ENCODE results near the gene TCERG1L. TPM values are rescaled to one million over a fixed set of nuclear protein-coding genes. Genes with fewer than 3 reads are reported as not detected.

The TCERG1L gene
- total and polyA plus RNA-seq, 3 experiments from 2014 or later, result 0.07 to 0.93 (median 0.68) TPM

GRCh38 chr10:131162866-131163843, 148.4 kb downstream of the TCERG1L start:
- H3K27me3 Mint-ChIP-seq, result peaks cover 0 to 2% of the 10 kb centered on the region in 2 donors
- H3K4me3 Mint-ChIP-seq, result no peak overlapping the region
- no peaks in the 10 kb centered on the region for H3K9me3 ChIP-seq (ENCODE audit: low read length)

DNA sequence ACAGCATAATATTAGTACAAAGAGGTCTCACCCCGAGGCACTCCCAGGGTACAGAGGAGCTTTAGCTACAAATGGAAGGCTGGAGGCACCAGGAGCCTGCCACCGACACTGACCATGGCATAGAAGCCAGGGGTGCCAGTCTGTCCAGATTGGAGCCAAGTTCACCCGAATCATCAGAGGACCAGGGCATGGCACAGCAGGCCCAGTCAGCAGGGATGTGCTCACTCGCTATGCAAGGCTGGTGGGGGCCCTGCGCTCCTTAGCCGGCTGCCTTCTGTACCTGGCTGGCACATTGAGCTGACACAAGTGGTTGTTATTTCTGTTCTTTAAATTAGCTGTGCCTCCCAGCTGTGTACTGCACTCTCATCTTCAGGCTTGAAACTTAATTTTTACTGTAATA, 149.3 kb downstream of the TCERG1L start:
- H3K4me3 ChIP-seq (ENCODE audit: low read length), result no peak overlapping the region
- no peaks in the 10 kb centered on the region for H3K36me3 ChIP-seq (ENCODE audit: insufficient read depth, low read length)
- ChIA-PET POLR2A (no interaction called here), CTCF (no interaction called here)
- DNase-seq, result no peak
- no peaks in the 10 kb centered on the region for H3K27me3 ChIP-seq (ENCODE audit: insufficient read depth, low read length, poor library complexity, severe bottlenecking)
- Mint-ChIP-seq H3K27me3 (peaks cover 0 to 2% of the 10 kb centered on the region in 2 donors), H3K36me3 (no peaks in the 10 kb centered on the region), H3K4me3 (no peak overlapping the region), H3K27ac (no peak overlapping the region), H3K9me3 (peaks cover 0 to 3% (median 0%) of the 10 kb centered on the region in 5 donors), H3K4me1 (no peaks in the 10 kb centered on the region)
- no peak overlapping the region for H3K27ac ChIP-seq (ENCODE audit: low read depth, low read length)
- no peaks in the 10 kb centered on the region for H3K9me3 ChIP-seq (ENCODE audit: low read length)
- H3K4me1 ChIP-seq (ENCODE audit: insufficient read depth, low read length), result no peaks in the 10 kb centered on the region

More at GRCh38 chr10:131162866-131163843, 148.4 kb downstream of the TCERG1L start:
- POLR2A ChIA-PET, result no interaction called here
- no peak overlapping the region for H3K27ac ChIP-seq (ENCODE audit: low read depth, low read length)
- CTCF ChIA-PET, result no interaction called here
- no peaks in the 10 kb centered on the region for H3K27me3 ChIP-seq (ENCODE audit: insufficient read depth, low read length, poor library complexity, severe bottlenecking)
- H3K36me3 ChIP-seq (ENCODE audit: insufficient read depth, low read length), result no peaks in the 10 kb centered on the region
- Mint-ChIP-seq H3K27ac (no peak overlapping the region), H3K36me3 (no peaks in the 10 kb centered on the region), H3K4me1 (no peaks in the 10 kb centered on the region), H3K9me3 (peaks cover 0 to 3% (median 0%) of the 10 kb centered on the region in 5 donors)
- DNase-seq, result no peak
- H3K4me3 ChIP-seq (ENCODE audit: low read length), result no peak overlapping the region
- no peaks in the 10 kb centered on the region for H3K4me1 ChIP-seq (ENCODE audit: insufficient read depth, low read length)

DNA sequence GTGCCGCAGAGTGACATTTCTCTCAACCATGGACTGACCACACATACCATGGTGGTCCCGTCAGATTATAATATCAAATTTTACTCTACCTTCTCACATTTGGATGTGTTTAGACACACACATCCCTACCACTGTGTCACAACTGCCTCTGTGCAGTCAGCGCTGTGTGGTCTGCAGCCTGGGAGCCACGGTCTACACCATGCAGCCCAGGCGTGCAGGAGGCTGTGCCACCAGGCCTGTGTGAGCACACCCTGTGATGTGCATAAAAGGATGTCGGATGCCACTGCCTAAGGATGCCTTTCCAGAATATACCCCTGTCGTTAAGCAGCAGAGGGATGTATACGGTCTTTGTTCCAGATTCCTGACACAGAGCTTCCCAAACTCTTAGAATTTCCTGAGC, 150.4 kb downstream of the TCERG1L start:
- Mint-ChIP-seq H3K27me3 (peaks cover 0 to 2% of the 10 kb centered on the region in 2 donors), H3K36me3 (no peaks in the 10 kb centered on the region), H3K27ac (no peak overlapping the region), H3K9me3 (peaks cover 0 to 6% (median 0%) of the 10 kb centered on the region in 5 donors), H3K4me1 (no peaks in the 10 kb centered on the region), H3K4me3 (no peak overlapping the region)
- ChIA-PET CTCF (no interaction called here), POLR2A (no interaction called here)
- Histone ChIP-seq H3K27me3 (ENCODE audit: insufficient read depth, low read length, poor library complexity, severe bottlenecking) (no peaks in the 10 kb centered on the region), H3K27ac (ENCODE audit: low read depth, low read length) (no peak overlapping the region), H3K36me3 (ENCODE audit: insufficient read depth, low read length) (no peaks in the 10 kb centered on the region), H3K9me3 (ENCODE audit: low read length) (no peaks in the 10 kb centered on the region), H3K4me1 (ENCODE audit: insufficient read depth, low read length) (no peaks in the 10 kb centered on the region), H3K4me3 (ENCODE audit: low read length) (no peak overlapping the region)
- DNase-seq, result no peak

GRCh38 chr10:131160219-131160875, 151.2 kb downstream of the TCERG1L start:
- Histone ChIP-seq H3K27me3 (ENCODE audit: insufficient read depth, low read length, poor library complexity, severe bottlenecking) (no peaks in the 10 kb centered on the region), H3K27ac (ENCODE audit: low read depth, low read length) (no peak overlapping the region), H3K4me3 (ENCODE audit: low read length) (no peak overlapping the region), H3K4me1 (ENCODE audit: insufficient read depth, low read length) (no peaks in the 10 kb centered on the region), H3K9me3 (ENCODE audit: low read length) (no peaks in the 10 kb centered on the region), H3K36me3 (ENCODE audit: insufficient read depth, low read length) (no peaks in the 10 kb centered on the region)
- Mint-ChIP-seq H3K27me3 (peaks cover 0 to 2% of the 10 kb centered on the region in 2 donors), H3K4me1 (no peaks in the 10 kb centered on the region), H3K9me3 (peaks cover 0 to 6% (median 0%) of the 10 kb centered on the region in 5 donors), H3K4me3 (no peak overlapping the region), H3K27ac (peak overlapping the region in 1 of 8 donors; percentile 61), H3K36me3 (no peaks in the 10 kb centered on the region)
- no peak for DNase-seq
- ChIA-PET CTCF (no interaction called here), POLR2A (no interaction called here)

GRCh38 chr10:131159771-131160170, 151.8 kb downstream of the TCERG1L start:
- peaks cover 0 to 2% of the 10 kb centered on the region in 2 donors for H3K27me3 Mint-ChIP-seq
- Histone ChIP-seq H3K9me3 (ENCODE audit: low read length) (no peaks in the 10 kb centered on the region), H3K4me1 (ENCODE audit: insufficient read depth, low read length) (no peaks in the 10 kb centered on the region), H3K36me3 (ENCODE audit: insufficient read depth, low read length) (no peaks in the 10 kb centered on the region), H3K27me3 (ENCODE audit: insufficient read depth, low read length, poor library complexity, severe bottlenecking) (no peaks in the 10 kb centered on the region), H3K4me3 (ENCODE audit: low read length) (no peak overlapping the region), H3K27ac (ENCODE audit: low read depth, low read length) (no peak overlapping the region)
- no peak overlapping the region for H3K27ac Mint-ChIP-seq
- peaks cover 0 to 6% (median 0%) of the 10 kb centered on the region in 5 donors for H3K9me3 Mint-ChIP-seq
- no peak for DNase-seq
- no peaks in the 10 kb centered on the region for H3K36me3 Mint-ChIP-seq
- ChIA-PET CTCF (no interaction called here), POLR2A (no interaction called here)
- H3K4me3 Mint-ChIP-seq, result no peak overlapping the region
- no peaks in the 10 kb centered on the region for H3K4me1 Mint-ChIP-seq

DNA sequence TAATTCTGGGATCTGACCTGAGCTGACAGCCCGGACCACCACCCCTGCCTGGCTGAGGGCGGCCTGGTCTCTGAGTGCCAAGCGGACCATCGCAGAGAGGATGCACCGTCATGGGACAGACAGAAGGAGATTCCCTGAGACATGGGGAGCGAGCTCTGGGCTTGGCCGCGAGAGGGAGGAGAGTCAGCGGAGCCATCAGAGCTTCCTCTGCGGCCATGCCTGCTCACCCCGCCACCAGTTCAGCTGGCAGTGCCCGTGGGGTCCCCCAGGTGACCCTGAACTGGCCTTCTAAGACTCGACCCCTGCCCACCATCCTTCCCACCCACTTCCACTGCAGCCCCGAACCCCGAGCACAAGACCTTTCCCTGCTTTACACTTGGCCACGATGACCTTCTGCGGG, 152.8 kb downstream of the TCERG1L start:
- ChIA-PET POLR2A (no interaction called here), CTCF (no interaction called here)
- Histone ChIP-seq H3K9me3 (ENCODE audit: low read length) (no peaks in the 10 kb centered on the region), H3K4me1 (ENCODE audit: insufficient read depth, low read length) (no peaks in the 10 kb centered on the region), H3K36me3 (ENCODE audit: insufficient read depth, low read length) (no peaks in the 10 kb centered on the region), H3K27ac (ENCODE audit: low read depth, low read length) (no peak overlapping the region), H3K4me3 (ENCODE audit: low read length) (no peak overlapping the region), H3K27me3 (ENCODE audit: insufficient read depth, low read length, poor library complexity, severe bottlenecking) (no peaks in the 10 kb centered on the region)
- Mint-ChIP-seq H3K9me3 (peaks cover 0 to 6% (median 0%) of the 10 kb centered on the region in 5 donors), H3K4me1 (no peaks in the 10 kb centered on the region), H3K27ac (no peak overlapping the region), H3K4me3 (no peak overlapping the region), H3K36me3 (no peaks in the 10 kb centered on the region), H3K27me3 (peaks cover 0 to 2% of the 10 kb centered on the region in 2 donors)
- DNase-seq, result no peak

DNA sequence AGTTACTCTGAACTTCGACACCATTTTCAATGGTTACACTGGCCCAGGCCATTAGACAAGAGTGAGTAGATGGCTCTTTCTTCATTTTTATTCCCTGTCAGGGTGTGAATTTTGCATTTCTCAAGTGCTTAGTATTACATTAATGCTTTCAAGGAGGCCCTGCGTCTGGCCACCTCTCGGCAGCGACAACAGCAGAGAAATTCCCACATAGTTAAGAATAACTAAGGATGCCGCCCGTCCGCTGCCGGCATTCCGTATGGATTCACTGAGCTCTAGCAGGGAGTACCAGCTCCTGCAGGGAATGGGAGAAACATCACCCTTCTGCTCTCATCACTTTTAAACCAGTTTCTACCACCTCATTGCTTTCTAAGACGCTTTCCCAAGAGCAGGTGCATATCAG, 153.6 kb downstream of the TCERG1L start:
- Mint-ChIP-seq H3K4me1 (no peaks in the 10 kb centered on the region), H3K36me3 (no peaks in the 10 kb centered on the region), H3K4me3 (no peak overlapping the region), H3K9me3 (peaks cover 0 to 6% (median under 1%) of the 10 kb centered on the region in 5 donors), H3K27ac (no peak overlapping the region), H3K27me3 (peaks cover 0 to 2% of the 10 kb centered on the region in 2 donors)
- no peaks in the 10 kb centered on the region for H3K36me3 ChIP-seq (ENCODE audit: insufficient read depth, low read length)
- no peak overlapping the region for H3K27ac ChIP-seq (ENCODE audit: low read depth, low read length)
- H3K4me1 ChIP-seq (ENCODE audit: insufficient read depth, low read length), result no peaks in the 10 kb centered on the region
- no peak overlapping the region for H3K4me3 ChIP-seq (ENCODE audit: low read length)
- no peak for DNase-seq
- H3K9me3 ChIP-seq (ENCODE audit: low read length), result no peaks in the 10 kb centered on the region
- H3K27me3 ChIP-seq (ENCODE audit: insufficient read depth, low read length, poor library complexity, severe bottlenecking), result no peaks in the 10 kb centered on the region
- ChIA-PET POLR2A (no interaction called here), CTCF (no interaction called here)

GRCh38 chr10:131155876-131156230, 155.7 kb downstream of the TCERG1L start:
- ChIA-PET CTCF (no interaction called here), POLR2A (no interaction called here)
- no peak overlapping the region for H3K27ac Mint-ChIP-seq
- H3K9me3 ChIP-seq (ENCODE audit: low read length), result no peaks in the 10 kb centered on the region
- no peaks in the 10 kb centered on the region for H3K36me3 ChIP-seq (ENCODE audit: insufficient read depth, low read length)
- H3K4me3 Mint-ChIP-seq, result no peak overlapping the region
- no peaks in the 10 kb centered on the region for H3K4me1 ChIP-seq (ENCODE audit: insufficient read depth, low read length)
- H3K27me3 ChIP-seq (ENCODE audit: insufficient read depth, low read length, poor library complexity, severe bottlenecking), result no peaks in the 10 kb centered on the region
- peaks cover 8 to 19% (median 8%) of the 10 kb centered on the region in 5 donors for H3K9me3 Mint-ChIP-seq
- no peak for DNase-seq
- no peaks in the 10 kb centered on the region for H3K4me1 Mint-ChIP-seq
- H3K36me3 Mint-ChIP-seq, result peaks cover 0 to 1% (median 0%) of the 10 kb centered on the region in 3 donors
- H3K4me3 ChIP-seq (ENCODE audit: low read length), result no peak overlapping the region
- H3K27me3 Mint-ChIP-seq, result peaks cover 0 to 5% of the 10 kb centered on the region in 2 donors
- no peak overlapping the region for H3K27ac ChIP-seq (ENCODE audit: low read depth, low read length)
